HG03565 (cell line): ENCODE measurements around the gene CDC42EP5.

Source experiments
- ATAC-seq: cut with Tn5 transposase; IDR thresholded peaks from one replicate; pipeline ENCODE4 v1.9.1; 2021; ENCODE audit warnings: mild to moderate bottlenecking, moderate library complexity; ENCODE audit not compliant: unreplicated experiment

Gene CDC42EP5

GRCh38 chr19:54428323-54429175 is 44.5 kb downstream of the CDC42EP5 start:
- ATAC-seq: no peak

GRCh38 chr19:54427586-54427985 is 45.5 kb downstream of the CDC42EP5 start:
- ATAC-seq: no peak

GRCh38 chr19:54426291-54426931 is 46.7 kb downstream of the CDC42EP5 start:
- no peak for ATAC-seq

- ATAC-seq: no peak
Measured at GRCh38 chr19:54425382-54425723, 47.7 kb downstream of the CDC42EP5 start.

- no peak for ATAC-seq
Measured at GRCh38 chr19:54424660-54425381, 48.3 kb downstream of the CDC42EP5 start.

- no peak for ATAC-seq
Measured at GRCh38 chr19:54424201-54424600, 48.9 kb downstream of the CDC42EP5 start.

- no peak for ATAC-seq
Measured at GRCh38 chr19:54422136-54422535, 51.0 kb downstream of the CDC42EP5 start.

- ATAC-seq: no peak
Measured at GRCh38 chr19:54421521-54421920, 51.6 kb downstream of the CDC42EP5 start.

- no peak for ATAC-seq
Measured at GRCh38 chr19:54421169-54421516, 52.0 kb downstream of the CDC42EP5 start.

GRCh38 chr19:54420383-54421168 is 52.5 kb downstream of the CDC42EP5 start:
- ATAC-seq: no peak

- ATAC-seq: no peak
Measured at GRCh38 chr19:54420068-54420382, 53.1 kb downstream of the CDC42EP5 start.

GRCh38 chr19:54418930-54419800 is 53.9 kb downstream of the CDC42EP5 start:
- ATAC-seq: no peak

- no peak for ATAC-seq
Measured at GRCh38 chr19:54418030-54418929, 54.8 kb downstream of the CDC42EP5 start.

- ATAC-seq: no peak
Measured at GRCh38 chr19:54416695-54417491, 56.2 kb downstream of the CDC42EP5 start.

GRCh38 chr19:54415901-54416673 is 57.0 kb downstream of the CDC42EP5 start:
- ATAC-seq: no peak

GRCh38 chr19:54415208-54415900 is 57.7 kb downstream of the CDC42EP5 start, which contains the start of gene TTYH1:
Gene TTYH1, plus strand, starts transcription at chr19:54415464. Its CDS starts 89 bp downstream, at chr19:54415553.
- ATAC-seq: no peak
